Adrenal gland (tissue), 12 donors: Measurements from ENCODE around the gene TNFRSF17. TPM values are rescaled to one million over a fixed set of nuclear protein-coding genes. Genes with fewer than 3 reads are reported as not detected.
A peak's percentile ranks its signal among the peaks of the same experiment; 100 is the strongest.

Experiments used
- DNase-seq, 7 donors: peaks; one replicate each; pipeline ENCODE4 v3.0.0-alpha.2; 2019 to 2020
- H3K27ac ChIP-seq, 5 donors: fragments of 200-600 bp; sonication (generic) in 4 of 5; 1 replicate in 3 of 5; 2 replicates in 2 of 5; pipeline versions ENCODE4 v1.5.1 to v1.8.0; 2016 to 2020; ENCODE audit warnings: mild to moderate bottlenecking in 1 of 5
- H3K27me3 ChIP-seq: fragments of 200-600 bp; 2 replicates; pipeline ENCODE4 v1.8.0; 2021
- H3K36me3 ChIP-seq, 2 donors: fragments of 200-600 bp; replicated peaks in 1 of 2; 1 replicate in 1 of 2; 2 replicates in 1 of 2; pipeline versions ENCODE4 v1.5.1 to v1.8.0; 2018 to 2022
- H3K4me1 ChIP-seq, 2 donors: fragments of 200-600 bp; replicated peaks in 1 of 2; 1 replicate in 1 of 2; 2 replicates in 1 of 2; pipeline versions ENCODE4 v1.5.1 to v1.8.0; 2018 to 2021
- H3K4me3 ChIP-seq, 4 donors: fragments of 200-600 bp; sonication (generic) in 3 of 4; one replicate each; pipeline ENCODE4 v1.5.1; 2016 to 2018
- H3K9me3 ChIP-seq, 3 donors: fragments of 200-600 bp; sonication (generic) in 1 of 3; replicated peaks in 1 of 3; 1 replicate in 2 of 3; 2 replicates in 1 of 3; pipeline versions ENCODE4 v1.5.1 to v1.8.0; 2016 to 2021
- POLR2A ChIP-seq, 2 donors: fragments of 450-650 bp; IDR thresholded peaks; one replicate each; pipeline ENCODE4 v1.6.1; 2017; ENCODE audit warnings: antibody characterized with exemption in 2 of 2, mild to moderate bottlenecking in 2 of 2, moderate library complexity in 1 of 2
- WGBS, 4 donors: extraction: QIAGEN DNeasy Blood & Tissue Kit in 2 of 4; methylation state at CpG; one replicate each; pipeline versions ENCODE4 v1.1.5 to v1.1.7; 2013 to 2017; 5-methylcytosine and 5-hydroxymethylcytosine counted together
- intact Hi-C, 2 donors: fragments of 100-400 bp; cut with DNase I; formaldehyde crosslinking; loops; one replicate each; pipeline versions ENCODE4 v1.14.1 to v1.15.0; 2022 to 2023
- polyA plus RNA-seq, 3 donors: library from polyadenylated mRNA; stranded (reverse); fragments of 200-250 nt in 2 of 3; fragments of 350-450 nt in 1 of 3; fragmentation: Illumina TruSeq in 1 of 3; extraction: RNeasy Lipid Tissue Mini Kit (QIAGEN cat#74804) in 1 of 3; gene quantifications; one replicate each; pipeline ENCODE4 v1.2.3, GENCODE V29; 2013 to 2014
- total RNA-seq, 9 donors: library from RNA; depleted of rRNA in 4 of 9; stranded (reverse); fragments of >200 nt in 4 of 9; fragments of 120-200 nt in 1 of 9; fragmentation: NEBNext Ultra II Directional in 1 of 9; extraction: Animal tissue kit (Norgen Biotek cat#: 25700) in 1 of 9; gene quantifications; one replicate each; pipeline versions ENCODE4 v1.1.0 to v1.2.4, GENCODE V29; 2013 to 2023
- TF ChIP-seq, protein P1 (sequence below), 6 experiments: fragments of 450-650 bp in 4 of 6; fragments of 200-600 bp in 2 of 6; sonication (generic) in 1 of 6; IDR thresholded peaks; 1 replicate in 5 of 6; 2 replicates in 1 of 6; pipeline versions ENCODE4 v1.5.1 to v1.8.0; 2016 to 2021; ENCODE audit warnings: antibody characterized with exemption in 6 of 6, mild to moderate bottlenecking in 2 of 6, moderate library complexity in 1 of 6
- donor health status: healthy with polysubstance abuse.
- donor health status: Bipolar disorder and iron deficiency.
- donor health status: DM: yes; HTN: yes; CAD: no.
- donor health status: DM: no; HTN: no; CAD: no.
- donor health status: DM: no; HTN: no; CAD: no.
- donor health status: DM: yes; HTN: yes; CAD: no.

Gene TNFRSF17
- total and polyA plus RNA-seq, 12 donors = 0.13 to 0.84 TPM; not detected in 10

DNA sequence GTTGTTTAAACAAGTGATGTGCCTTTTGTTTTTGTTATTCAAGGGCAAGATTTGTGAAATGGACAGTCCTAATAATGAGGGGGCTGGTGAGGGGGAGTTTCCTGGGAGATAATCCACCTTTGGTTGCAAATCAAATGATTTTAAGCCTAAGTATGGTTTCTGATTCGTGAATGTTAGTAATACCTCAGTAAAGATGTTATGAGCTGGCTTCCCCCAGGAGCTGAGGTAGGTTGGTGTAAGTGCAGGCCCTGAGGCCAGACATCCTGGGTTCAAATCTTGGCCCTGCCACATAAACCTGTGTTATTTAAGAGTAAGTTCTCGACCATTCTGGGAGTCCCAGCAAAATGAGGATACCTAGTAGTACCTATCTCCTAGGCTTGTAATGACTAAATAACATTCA lies 13.1 kb downstream of the TNFRSF17 start:
- no peaks in the 10 kb centered on the region for H3K9me3 ChIP-seq
- H3K27ac ChIP-seq = peak overlapping the region in 3 of 5 donors; percentile 13 to 72 (median 67)
- peak overlapping the region in 1 of 4 donors; percentile 100 for H3K4me3 ChIP-seq
- WGBS, 4 donors = 80 to 94% (median 86%) methylated on average over 2 of the region's 2 CpGs
- no peaks in the 10 kb centered on the region for H3K27me3 ChIP-seq
- intact Hi-C loops = loop anchor here (10.0 kb wide), 2 partner anchors 63 to 87 kb away; partner anchors contain the start of gene GSPT1 (in 1 of the 2)
- H3K4me1 ChIP-seq = peaks cover 7 to 21% of the 10 kb centered on the region in 2 donors
- TF ChIP-seq, protein P1, sequence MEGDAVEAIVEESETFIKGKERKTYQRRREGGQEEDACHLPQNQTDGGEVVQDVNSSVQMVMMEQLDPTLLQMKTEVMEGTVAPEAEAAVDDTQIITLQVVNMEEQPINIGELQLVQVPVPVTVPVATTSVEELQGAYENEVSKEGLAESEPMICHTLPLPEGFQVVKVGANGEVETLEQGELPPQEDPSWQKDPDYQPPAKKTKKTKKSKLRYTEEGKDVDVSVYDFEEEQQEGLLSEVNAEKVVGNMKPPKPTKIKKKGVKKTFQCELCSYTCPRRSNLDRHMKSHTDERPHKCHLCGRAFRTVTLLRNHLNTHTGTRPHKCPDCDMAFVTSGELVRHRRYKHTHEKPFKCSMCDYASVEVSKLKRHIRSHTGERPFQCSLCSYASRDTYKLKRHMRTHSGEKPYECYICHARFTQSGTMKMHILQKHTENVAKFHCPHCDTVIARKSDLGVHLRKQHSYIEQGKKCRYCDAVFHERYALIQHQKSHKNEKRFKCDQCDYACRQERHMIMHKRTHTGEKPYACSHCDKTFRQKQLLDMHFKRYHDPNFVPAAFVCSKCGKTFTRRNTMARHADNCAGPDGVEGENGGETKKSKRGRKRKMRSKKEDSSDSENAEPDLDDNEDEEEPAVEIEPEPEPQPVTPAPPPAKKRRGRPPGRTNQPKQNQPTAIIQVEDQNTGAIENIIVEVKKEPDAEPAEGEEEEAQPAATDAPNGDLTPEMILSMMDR (IDR thresholded peaks at IDR 0.05) = no peak
- TF ChIP-seq POLR2A (IDR thresholded peaks at IDR 0.05) = no peak
- DNase-seq = no peak
- H3K36me3 ChIP-seq = no peaks in the 10 kb centered on the region

DNA sequence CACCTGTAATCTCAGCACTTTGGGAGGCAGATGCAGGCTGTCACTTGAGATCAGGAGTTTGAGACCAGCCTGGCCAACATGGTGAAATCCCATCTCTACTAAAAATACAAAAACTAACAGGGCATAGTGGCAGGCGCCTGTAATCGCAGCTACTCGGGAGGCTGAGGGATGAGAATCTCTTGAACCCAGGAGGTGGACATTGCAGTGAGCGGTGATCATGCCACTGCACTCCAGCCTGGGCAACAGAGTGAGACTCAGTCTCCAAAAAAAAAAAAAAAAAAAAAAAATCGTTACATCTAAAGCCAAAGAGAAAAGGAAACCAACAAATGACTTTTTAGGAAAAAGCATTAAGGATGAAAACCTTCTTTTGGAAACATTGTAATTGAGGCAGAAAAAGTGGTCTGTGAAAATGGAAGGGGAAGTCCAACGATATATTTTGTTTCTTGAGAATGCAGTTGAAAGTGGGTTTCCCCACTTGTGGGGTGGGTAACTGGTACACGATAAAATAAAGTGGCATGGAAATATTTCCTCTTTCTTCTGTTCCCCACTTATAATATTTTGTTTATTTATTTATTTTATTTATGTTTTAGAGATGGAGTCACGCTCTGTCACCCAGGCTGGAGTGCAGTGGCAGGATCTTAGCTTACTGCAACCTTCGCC lies 14.1 kb downstream of the TNFRSF17 start:
- Histone ChIP-seq H3K27me3 (no peaks in the 10 kb centered on the region), H3K9me3 (no peaks in the 10 kb centered on the region), H3K4me3 (no peak overlapping the region), H3K36me3 (no peaks in the 10 kb centered on the region), H3K4me1 (peaks cover 7 to 21% of the 10 kb centered on the region in 2 donors), H3K27ac (no peak overlapping the region)
- intact Hi-C loops = loop anchor here (10.0 kb wide), 2 partner anchors 64 to 86 kb away; partner anchors contain the start of gene GSPT1 (in 1 of the 2)
- TF ChIP-seq, protein P1 (IDR thresholded peaks at IDR 0.05) = no peak
- no peak for TF ChIP-seq POLR2A (IDR thresholded peaks at IDR 0.05)
- WGBS, 4 donors = 76 to 84% (median 83%) methylated on average over 9 of the region's 9 CpGs
- no peak for DNase-seq

DNA sequence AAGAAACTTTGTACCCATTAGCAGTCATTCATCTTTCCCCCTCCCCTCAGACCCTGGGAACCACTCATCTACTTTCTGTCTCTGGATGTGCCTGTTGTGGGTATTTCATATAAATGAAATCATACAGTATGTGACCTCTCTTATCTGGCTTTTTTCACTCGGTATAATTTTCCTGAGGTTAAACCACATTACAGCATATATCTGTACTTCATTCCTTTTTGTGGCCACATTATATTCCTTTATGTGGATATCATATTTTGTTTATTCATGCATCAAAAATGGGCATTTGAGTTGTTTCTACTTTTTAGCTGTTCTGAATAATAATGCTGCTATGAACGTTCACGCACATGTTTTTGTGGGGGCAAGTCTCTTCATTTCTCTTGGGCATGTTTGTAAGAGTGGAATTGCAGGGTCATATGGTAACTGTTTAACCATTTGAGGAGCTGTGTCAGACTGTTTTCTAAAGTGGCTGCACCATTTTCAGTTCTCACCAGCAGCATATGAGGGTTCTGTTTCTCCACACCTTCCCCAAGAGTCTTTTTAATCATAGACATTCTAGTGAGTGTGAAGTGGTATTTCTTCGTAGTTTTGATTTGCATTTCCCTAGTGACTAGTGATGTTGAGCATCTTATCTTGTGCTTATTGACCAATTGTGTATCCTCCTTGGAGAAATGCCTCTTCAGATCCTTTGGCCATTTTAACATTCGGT lies 15.3 kb downstream of the TNFRSF17 start:
- H3K4me1 ChIP-seq = peaks cover 7 to 21% of the 10 kb centered on the region in 2 donors
- intact Hi-C loops = no loop called here
- 77 to 84% (median 83%) methylated on average over 5 of the region's 5 CpGs for WGBS, 4 donors
- no peak overlapping the region for H3K27ac ChIP-seq
- no peaks in the 10 kb centered on the region for H3K27me3 ChIP-seq
- H3K9me3 ChIP-seq = no peaks in the 10 kb centered on the region
- H3K4me3 ChIP-seq = no peak overlapping the region
- TF ChIP-seq, protein P1 (IDR thresholded peaks at IDR 0.05) = no peak
- TF ChIP-seq POLR2A (IDR thresholded peaks at IDR 0.05) = no peak
- no peak for DNase-seq
- no peaks in the 10 kb centered on the region for H3K36me3 ChIP-seq

DNA sequence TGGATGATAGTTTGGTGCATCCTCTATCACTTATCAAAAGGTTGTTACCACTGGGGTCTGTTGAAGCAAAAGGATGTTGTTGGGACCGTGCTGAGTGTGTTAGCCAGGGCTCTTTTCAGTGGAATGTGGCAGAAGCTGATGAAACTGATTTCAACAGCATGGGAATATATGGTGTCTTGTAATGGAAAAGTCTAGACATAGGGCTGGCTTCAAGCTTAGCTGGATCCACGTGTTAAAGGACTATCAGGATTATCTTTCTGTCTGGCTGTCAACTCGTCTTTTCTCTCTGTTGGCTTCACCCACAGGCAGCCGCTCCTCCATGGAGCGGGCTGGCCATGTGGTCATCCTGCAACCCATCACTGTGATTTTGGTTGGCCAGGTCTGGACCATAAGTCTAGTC lies 20.2 kb downstream of the TNFRSF17 start:
- Histone ChIP-seq H3K4me3 (no peak overlapping the region), H3K36me3 (no peaks in the 10 kb centered on the region), H3K9me3 (no peaks in the 10 kb centered on the region), H3K4me1 (no peaks in the 10 kb centered on the region), H3K27ac (no peak overlapping the region), H3K27me3 (no peaks in the 10 kb centered on the region)
- WGBS, 4 donors = 69 to 94% (median 78%) methylated on average over 4 to 5 of the region's 5 CpGs
- DNase-seq = no peak
- TF ChIP-seq POLR2A (IDR thresholded peaks at IDR 0.05) = no peak
- TF ChIP-seq, protein P1 (IDR thresholded peaks at IDR 0.05) = no peak
- intact Hi-C loops = no loop called here
